Keratinocyte (primary cell): Measurements from ENCODE around the gene KLHL35.

ENCODE experiments used
- CTCF ChIP-seq, 3 experiments: IDR thresholded peaks in 1 of 3; conservative IDR thresholded peaks in 1 of 3; optimal IDR thresholded peaks in 1 of 3; 2 replicates in 2 of 3; 3 replicates in 1 of 3; pipeline versions ENCODE3 to v1.5.1; 2011; ENCODE audit warnings: low read length in 3 of 3, mild to moderate bottlenecking in 3 of 3, moderate library complexity in 2 of 3, control low read depth in 1 of 3, inconsistent platforms in 1 of 3; ENCODE audit not compliant: insufficient read depth in 2 of 3; ENCODE audit errors: extremely low read depth in 1 of 3
- EZH2 ChIP-seq: IDR thresholded peaks from one replicate; pipeline ENCODE4 v1.6.1; 2012; ENCODE audit warnings: inconsistent platforms, mild to moderate bottlenecking, low read length, moderate library complexity

- TF ChIP-seq CTCF (optimal IDR thresholded peaks at IDR 0.05 in 1 of 3, IDR thresholded peaks at IDR 0.05 in 1 of 3, conservative IDR thresholded peaks at IDR 0.05 in 1 of 3; ENCODE audit: extremely low read depth in 1 of 3, insufficient read depth in 2 of 3, low read length in 3 of 3), result peak; percentile 24 to 54 (median 39)
- no peak for TF ChIP-seq EZH2
Observed at GRCh38 chr11:75425422-75425821, 7.6 kb downstream of the KLHL35 start.
